IMR-90 (cell line): ENCODE measurements around the gene TMEM106A. TPM values are rescaled to one million over a fixed set of nuclear protein-coding genes. Genes with fewer than 3 reads are reported as not detected.
A peak's percentile ranks its signal among the peaks of the same experiment; 100 is the strongest.

ENCODE experiments used
- ATAC-seq: fragments of 200-7000 bp; cut with Tn5 transposase; 2 replicates; pipeline ENCODE4 v1.9.1; 2020; ENCODE audit warnings: low read depth, mild to moderate bottlenecking, moderate library complexity
- BruUV-seq: library from RNA; stranded (reverse); fragments of 400-500 nt; replicated peaks from 2 replicates; lab custom pipeline; 2021; lab: Mats Ljungman, UMichigan
- CTCF ChIA-PET: fragments of 300-600 bp; formaldehyde crosslinking; extraction: SDS; loops from one replicate; lab custom pipeline; 2021; ENCODE audit warnings: antibody characterized with exemption; lab: Yijun Ruan, JAX
- POLR2A ChIA-PET: fragments of 300-600 bp; sonication (Branson Sonifier 250); formaldehyde crosslinking; loops from one replicate; lab custom pipeline; 2022; ENCODE audit warnings: antibody characterized with exemption; ENCODE audit not compliant: unreplicated experiment; lab: Charles Lee
- DNase-seq: peaks from one replicate; pipeline ENCODE4 v3.0.0; 2013
- H2AFZ ChIP-seq: replicated peaks from 2 replicates; pipeline ENCODE3; 2013; ENCODE audit warnings: low read length, mild to moderate bottlenecking; ENCODE audit not compliant: poor library complexity
- H2AK5ac ChIP-seq: 2 replicates; pipeline ENCODE4 v1.6.1; 2013; ENCODE audit warnings: low read depth, low read length, inconsistent platforms
- H2AK9ac ChIP-seq: replicated peaks from 2 replicates; pipeline ENCODE3; 2013; ENCODE audit warnings: mild to moderate bottlenecking, low read depth, low read length, moderate library complexity; ENCODE audit not compliant: poor library complexity
- H2BK120ac ChIP-seq: 2 replicates; pipeline ENCODE4 v1.6.1; 2013; ENCODE audit warnings: low read depth, low read length, inconsistent platforms
- H2BK15ac ChIP-seq: 3 replicates; pipeline ENCODE4 v1.6.1; 2013; ENCODE audit warnings: low read depth, low read length, inconsistent platforms
- H2BK20ac ChIP-seq: 2 replicates; pipeline ENCODE4 v1.6.1; 2013; ENCODE audit warnings: low read depth, mild to moderate bottlenecking, inconsistent platforms, low read length, moderate library complexity
- H2BK5ac ChIP-seq: 2 replicates; pipeline ENCODE4 v1.6.1; 2013; ENCODE audit warnings: mild to moderate bottlenecking, low read depth, low read length, inconsistent platforms; ENCODE audit not compliant: poor library complexity, severe bottlenecking
- H3K14ac ChIP-seq: replicated peaks from 2 replicates; pipeline ENCODE4 v1.6.1; 2013; ENCODE audit warnings: low read depth, low read length, inconsistent platforms
- H3K18ac ChIP-seq: 2 replicates; pipeline ENCODE4 v1.6.1; 2013; ENCODE audit warnings: low read depth, low read length, control low read depth
- H3K23ac ChIP-seq: 2 replicates; pipeline ENCODE4 v1.6.1; 2013; ENCODE audit warnings: low read depth, low read length, inconsistent platforms
- H3K27ac ChIP-seq: 2 replicates; pipeline ENCODE4 v1.5.1; 2013; ENCODE audit warnings: mild to moderate bottlenecking, control low read depth, low read length; ENCODE audit not compliant: insufficient read depth
- H3K27me3 ChIP-seq: 2 replicates; pipeline ENCODE4 v1.6.1; 2013; ENCODE audit warnings: low read length; ENCODE audit not compliant: control insufficient read depth, insufficient read depth
- H3K36me3 ChIP-seq: 2 replicates; pipeline ENCODE4 v1.6.1; 2013; ENCODE audit warnings: low read length, mixed read lengths; ENCODE audit not compliant: control insufficient read depth, insufficient read depth
- H3K4ac ChIP-seq: 2 replicates; pipeline ENCODE4 v1.6.1; 2013; ENCODE audit warnings: low read depth, low read length, inconsistent platforms
- H3K4me1 ChIP-seq: 2 replicates; pipeline ENCODE4 v1.6.1; 2013; ENCODE audit warnings: low read length, mixed read lengths; ENCODE audit not compliant: control insufficient read depth, insufficient read depth
- H3K4me2 ChIP-seq: 2 replicates; pipeline ENCODE4 v1.6.1; 2013; ENCODE audit warnings: low read depth, mild to moderate bottlenecking, control low read depth, low read length, moderate library complexity
- H3K4me3 ChIP-seq: 2 replicates; pipeline ENCODE4 v1.5.1; 2013; ENCODE audit warnings: low read depth, mild to moderate bottlenecking, control low read depth, low read length, moderate library complexity; ENCODE audit not compliant: insufficient read depth
- H3K56ac ChIP-seq: 2 replicates; pipeline ENCODE4 v1.6.1; 2013; ENCODE audit warnings: low read length, inconsistent platforms; ENCODE audit not compliant: insufficient read depth; ENCODE audit errors: extremely low read depth
- H3K79me1 ChIP-seq, 2 experiments: 2 replicates each; pipeline ENCODE4 v1.6.1; 2013; ENCODE audit warnings: low read length in 2 of 2, inconsistent platforms in 1 of 2, low read depth in 1 of 2
- H3K9ac ChIP-seq: 2 replicates; pipeline ENCODE4 v1.6.1; 2013; ENCODE audit warnings: low read depth, low read length, control low read depth
- H3K9me1 ChIP-seq: 2 replicates; pipeline ENCODE4 v1.6.1; 2013; ENCODE audit warnings: low read length, inconsistent platforms; ENCODE audit not compliant: insufficient read depth
- H3K9me3 ChIP-seq: 2 replicates; pipeline ENCODE4 v1.6.1; 2013; ENCODE audit warnings: low read length; ENCODE audit not compliant: control insufficient read depth, insufficient read depth
- H4K20me1 ChIP-seq: 2 replicates; pipeline ENCODE4 v1.6.1; 2013; ENCODE audit warnings: low read length, inconsistent platforms; ENCODE audit not compliant: insufficient read depth
- H4K5ac ChIP-seq: 2 replicates; pipeline ENCODE4 v1.6.1; 2013; ENCODE audit warnings: mild to moderate bottlenecking, low read depth, low read length, control low read depth
- H4K8ac ChIP-seq, 2 experiments: 2 replicates each; pipeline ENCODE4 v1.6.1; 2013; ENCODE audit warnings: low read depth in 2 of 2, low read length in 2 of 2, control low read depth in 1 of 2, inconsistent platforms in 1 of 2
- H4K91ac ChIP-seq: 2 replicates; pipeline ENCODE4 v1.6.1; 2013; ENCODE audit warnings: low read depth, low read length, inconsistent platforms; ENCODE audit not compliant: insufficient read depth
- CHD1 ChIP-seq: IDR thresholded peaks from 2 replicates; pipeline ENCODE4 v1.6.1; 2012; ENCODE audit warnings: low read depth, low read length, improper control_type of control experiment
- FOS ChIP-seq: fragments of 150-350 bp; IDR thresholded peaks from 2 replicates; pipeline ENCODE4 v1.6.1; 2016; ENCODE audit warnings: low read depth, low read length
- NFE2L2 ChIP-seq: fragments of 150-350 bp; IDR thresholded peaks from 2 replicates; pipeline ENCODE4 v1.6.1; 2016; ENCODE audit warnings: low read depth, mild to moderate bottlenecking, low read length
- POLR2A ChIP-seq: IDR thresholded peaks from 2 replicates; pipeline ENCODE4 v1.6.1; 2012; ENCODE audit warnings: mild to moderate bottlenecking, low read depth, low read length
- RAD21 ChIP-seq: IDR thresholded peaks from 2 replicates; pipeline ENCODE4 v1.6.1; 2012; ENCODE audit warnings: low read length, improper control_type of control experiment
- RFX5 ChIP-seq: IDR thresholded peaks from 2 replicates; pipeline ENCODE4 v1.8.0; 2012; ENCODE audit warnings: low read depth, mild to moderate bottlenecking, low read length, moderate library complexity
- SMC3 ChIP-seq: fragments of 150-350 bp; IDR thresholded peaks from 2 replicates; pipeline ENCODE4 v1.6.1; 2016; ENCODE audit warnings: low read depth, mild to moderate bottlenecking, antibody characterized with exemption, low read length, moderate library complexity
- WGBS, 2 experiments: methylation state at CpG; one replicate each; pipeline versions ENCODE4 v1.1.5 to v1.1.7; 2013; ENCODE audit warnings: missing lambda C conversion rate in 2 of 2; ENCODE audit not compliant: insufficient read length in 1 of 2; ENCODE audit errors: extremely low coverage in 2 of 2; 5-methylcytosine and 5-hydroxymethylcytosine counted together
- dilution Hi-C: fragments of 300-500 bp; cut with HindIII; formaldehyde crosslinking; loops from one replicate; pipeline ENCODE4 v1.14.3; 2018; ENCODE audit warnings: low sequenced_read_pairs; ENCODE audit not compliant: unreplicated experiment
- in situ Hi-C: fragments of 300-500 bp; cut with MboI; formaldehyde crosslinking; loops from 3 replicates; pipeline ENCODE4 v1.14.3; 2019; ENCODE audit warnings: low sequenced_read_pairs, inconsistent platforms, mixed read lengths
- intact Hi-C: fragments of 100-400 bp; cut with micrococcal nuclease; formaldehyde crosslinking; loops from 2 replicates; pipeline ENCODE4 v1.10.0; 2022
- polyA plus RNA-seq, 3 experiments: library from polyadenylated mRNA; depleted of rRNA; stranded (reverse); fragments of >200 nt; gene quantifications; 2 replicates each; pipeline ENCODE4 v1.2.3, GENCODE V29; 2012; ENCODE audit warnings: low replicate concordance in 1 of 3
- total RNA-seq: library from RNA; depleted of rRNA; stranded (reverse); fragments of >200 nt; gene quantifications from 2 replicates; pipeline ENCODE4 v1.2.3, GENCODE V29; 2012
- TF ChIP-seq, protein P1 (sequence below): conservative IDR thresholded peaks from 2 replicates; pipeline ENCODE4 v1.5.1; 2012; ENCODE audit warnings: mild to moderate bottlenecking, low read depth, low read length, improper control_type of control experiment
- TF ChIP-seq, protein P2 (sequence below): fragments of 150-350 bp; IDR thresholded peaks from 2 replicates; pipeline ENCODE4 v1.6.1; 2017; ENCODE audit warnings: mild to moderate bottlenecking, antibody characterized with exemption, low read length, low read depth

The TMEM106A gene
- total and polyA plus RNA-seq, 2 of the 4 experiments (the other 2 are of a cell fraction): 2.2 to 7.5 TPM

DNA sequence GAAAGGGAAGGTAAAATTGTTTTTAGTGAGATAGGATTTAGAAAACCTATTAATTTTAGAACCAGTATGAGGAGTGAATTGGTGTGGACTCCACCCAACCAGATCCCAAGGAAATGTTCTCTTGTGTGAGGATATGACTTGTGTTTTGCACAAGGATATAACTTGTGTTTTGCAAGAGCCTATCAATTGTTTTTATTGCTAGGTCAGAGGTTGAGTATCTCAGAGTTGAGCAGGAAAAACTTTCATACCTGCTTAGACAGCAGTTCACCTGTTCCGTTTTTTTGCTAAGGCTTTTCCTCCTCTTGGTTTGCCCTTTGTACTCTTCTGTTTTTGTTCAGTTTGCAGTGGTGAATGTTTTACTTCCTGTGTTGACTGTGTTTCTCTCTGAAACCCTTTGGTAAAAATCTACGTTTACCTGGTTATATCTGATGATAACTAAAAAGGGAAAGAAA lies 35.5 kb upstream of the TMEM106A start:
- H2BK15ac ChIP-seq: no peak overlapping the region; the same call in 2 of the 3 replicates
- H4K91ac ChIP-seq: no peak overlapping the region
- H4K5ac ChIP-seq: no peak overlapping the region
- no peak overlapping the region for H3K56ac ChIP-seq
- no peak overlapping the region for H4K8ac ChIP-seq
- peaks cover 2% of the 10 kb centered on the region; the same call in 1 of the 2 replicates for H3K4me1 ChIP-seq
- H2BK20ac ChIP-seq: no peak overlapping the region
- in situ Hi-C loops (loop anchor here (25.0 kb wide), 1 partner anchor 311 kb away; the partner anchor contains the start of gene DHX8), dilution Hi-C loops (no loop called here), intact Hi-C loops (no loop called here)
- H2AFZ ChIP-seq: no peak overlapping the region
- no peak overlapping the region for H3K4me3 ChIP-seq
- WGBS, 2 experiments: no CpG with 5 or more reads among the region's 2 CpGs
- TF ChIP-seq RFX5 (no peak), CHD1 (no peak), FOS (no peak), RAD21 (no peak), SMC3 (no peak), NFE2L2 (no peak), POLR2A (no peak)
- TF ChIP-seq, protein P1, sequence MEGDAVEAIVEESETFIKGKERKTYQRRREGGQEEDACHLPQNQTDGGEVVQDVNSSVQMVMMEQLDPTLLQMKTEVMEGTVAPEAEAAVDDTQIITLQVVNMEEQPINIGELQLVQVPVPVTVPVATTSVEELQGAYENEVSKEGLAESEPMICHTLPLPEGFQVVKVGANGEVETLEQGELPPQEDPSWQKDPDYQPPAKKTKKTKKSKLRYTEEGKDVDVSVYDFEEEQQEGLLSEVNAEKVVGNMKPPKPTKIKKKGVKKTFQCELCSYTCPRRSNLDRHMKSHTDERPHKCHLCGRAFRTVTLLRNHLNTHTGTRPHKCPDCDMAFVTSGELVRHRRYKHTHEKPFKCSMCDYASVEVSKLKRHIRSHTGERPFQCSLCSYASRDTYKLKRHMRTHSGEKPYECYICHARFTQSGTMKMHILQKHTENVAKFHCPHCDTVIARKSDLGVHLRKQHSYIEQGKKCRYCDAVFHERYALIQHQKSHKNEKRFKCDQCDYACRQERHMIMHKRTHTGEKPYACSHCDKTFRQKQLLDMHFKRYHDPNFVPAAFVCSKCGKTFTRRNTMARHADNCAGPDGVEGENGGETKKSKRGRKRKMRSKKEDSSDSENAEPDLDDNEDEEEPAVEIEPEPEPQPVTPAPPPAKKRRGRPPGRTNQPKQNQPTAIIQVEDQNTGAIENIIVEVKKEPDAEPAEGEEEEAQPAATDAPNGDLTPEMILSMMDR: no peak
- TF ChIP-seq, protein P2, sequence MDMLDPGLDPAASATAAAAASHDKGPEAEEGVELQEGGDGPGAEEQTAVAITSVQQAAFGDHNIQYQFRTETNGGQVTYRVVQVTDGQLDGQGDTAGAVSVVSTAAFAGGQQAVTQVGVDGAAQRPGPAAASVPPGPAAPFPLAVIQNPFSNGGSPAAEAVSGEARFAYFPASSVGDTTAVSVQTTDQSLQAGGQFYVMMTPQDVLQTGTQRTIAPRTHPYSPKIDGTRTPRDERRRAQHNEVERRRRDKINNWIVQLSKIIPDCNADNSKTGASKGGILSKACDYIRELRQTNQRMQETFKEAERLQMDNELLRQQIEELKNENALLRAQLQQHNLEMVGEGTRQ: no peak
- H3K23ac ChIP-seq: no peak overlapping the region
- H3K4ac ChIP-seq: no peak overlapping the region; the same call in 1 of the 2 replicates
- no peaks in the 10 kb centered on the region for H3K27me3 ChIP-seq
- ChIA-PET POLR2A (no interaction called here), CTCF (interaction anchor here (1.6 kb wide), 1 partner anchor 152 kb away, joined by 7 read pairs; the partner anchor contains the start of gene RND2)
- H3K36me3 ChIP-seq: peaks cover 29% of the 10 kb centered on the region
- no peak overlapping the region; the same call in 1 of the 2 replicates for H2BK120ac ChIP-seq
- H3K9me1 ChIP-seq: no peaks in the 10 kb centered on the region
- H3K9me3 ChIP-seq: no peaks in the 10 kb centered on the region
- no peak overlapping the region for H3K9ac ChIP-seq
- ATAC-seq: no peak
- DNase-seq: no peak
- H4K20me1 ChIP-seq: peaks cover 11% of the 10 kb centered on the region; the same call in 1 of the 2 replicates
- H2AK5ac ChIP-seq: no peak overlapping the region
- H2AK9ac ChIP-seq: no peak overlapping the region
- no peak overlapping the region for H3K14ac ChIP-seq
- no peak overlapping the region for H3K27ac ChIP-seq
- H2BK5ac ChIP-seq: peak overlapping the region; percentile 91
- no TSS peak for BruUV-seq
- H3K18ac ChIP-seq: peak overlapping the region; percentile 41; the same call in 1 of the 2 replicates
- H3K79me1 ChIP-seq: peaks cover 16 to 48% of the 10 kb centered on the region in 2 experiments; a peak in 3 of 4 replicates
- H3K4me2 ChIP-seq: no peak overlapping the region; the same call in 1 of the 2 replicates
